ENCODE results near the gene CHRD.
A peak's percentile ranks its signal among the peaks of the same experiment; 100 is the strongest.

Gene CHRD

DNA sequence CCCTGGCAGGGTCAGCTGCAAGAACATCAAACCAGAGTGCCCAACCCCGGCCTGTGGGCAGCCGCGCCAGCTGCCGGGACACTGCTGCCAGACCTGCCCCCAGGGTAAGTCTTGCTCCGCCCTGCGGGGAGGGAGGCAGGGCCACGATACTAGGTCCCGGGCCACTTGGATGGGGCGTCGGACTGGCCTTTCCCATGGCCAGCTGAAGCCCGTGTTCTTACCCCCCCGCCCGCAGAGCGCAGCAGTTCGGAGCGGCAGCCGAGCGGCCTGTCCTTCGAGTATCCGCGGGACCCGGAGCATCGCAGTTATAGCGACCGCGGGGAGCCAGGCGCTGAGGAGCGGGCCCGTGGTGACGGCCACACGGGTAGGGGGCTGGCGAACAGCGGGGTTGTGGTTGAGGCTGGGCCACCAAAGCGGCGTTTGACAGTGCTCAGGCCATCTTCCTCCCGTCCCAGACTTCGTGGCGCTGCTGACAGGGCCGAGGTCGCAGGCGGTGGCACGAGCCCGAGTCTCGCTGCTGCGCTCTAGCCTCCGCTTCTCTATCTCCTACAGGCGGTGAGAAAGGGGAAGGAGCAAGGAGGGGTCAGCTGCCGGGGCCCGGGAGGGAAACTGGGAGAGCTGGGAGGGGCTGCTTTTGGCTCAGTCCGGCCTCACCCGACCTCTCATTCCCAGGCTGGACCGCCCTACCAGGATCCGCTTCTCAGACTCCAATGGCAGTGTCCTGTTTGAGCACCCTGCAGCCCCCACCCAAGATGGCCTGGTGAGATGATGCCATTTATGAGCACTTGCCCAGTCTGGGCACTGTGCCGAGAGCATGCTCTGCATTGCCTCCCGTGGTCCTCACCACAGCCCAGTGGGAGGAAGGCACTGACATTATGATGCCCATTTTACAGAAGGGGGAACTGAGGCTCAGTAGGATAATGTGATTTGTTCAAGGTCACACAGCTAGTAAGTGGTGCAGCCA is 1.7 kb downstream of the CHRD start:
- no peaks in the 10 kb centered on the region for H3K9me3 Mint-ChIP-seq
- H3K36me3 Mint-ChIP-seq, result no peaks in the 10 kb centered on the region
- no peaks in the 10 kb centered on the region for H3K4me1 Mint-ChIP-seq
- peak overlapping the region; percentile 52 for H3K4me3 Mint-ChIP-seq
- ATAC-seq (peak; percentile 6), DNase-seq (ENCODE audit: low spot score in 2 of 2) (peak in 1 of 2 donors; percentile 53)
- no peak overlapping the region for H3K27ac Mint-ChIP-seq

DNA sequence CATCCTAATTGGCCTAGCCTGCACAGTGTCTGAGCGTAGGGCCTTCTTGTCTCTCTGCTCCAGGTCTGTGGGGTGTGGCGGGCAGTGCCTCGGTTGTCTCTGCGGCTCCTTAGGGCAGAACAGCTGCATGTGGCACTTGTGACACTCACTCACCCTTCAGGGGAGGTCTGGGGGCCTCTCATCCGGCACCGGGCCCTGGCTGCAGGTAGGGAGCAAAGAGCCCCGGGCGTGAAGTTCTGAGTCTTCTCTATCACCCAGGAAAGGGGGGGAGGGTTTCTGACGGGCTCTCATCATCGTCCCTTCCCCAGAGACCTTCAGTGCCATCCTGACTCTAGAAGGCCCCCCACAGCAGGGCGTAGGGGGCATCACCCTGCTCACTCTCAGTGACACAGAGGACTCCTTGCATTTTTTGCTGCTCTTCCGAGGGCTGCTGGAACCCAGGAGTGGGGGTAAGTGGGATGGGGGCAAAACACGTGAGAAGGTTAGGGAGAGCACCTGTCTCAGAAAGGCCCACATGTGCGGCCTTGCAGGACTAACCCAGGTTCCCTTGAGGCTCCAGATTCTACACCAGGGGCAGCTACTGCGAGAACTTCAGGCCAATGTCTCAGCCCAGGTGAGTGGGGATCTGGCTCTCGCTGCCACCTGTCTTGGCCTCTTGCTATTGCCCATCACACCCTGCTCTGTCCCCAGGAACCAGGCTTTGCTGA is 2.6 kb downstream of the CHRD start:
- Mint-ChIP-seq H3K36me3 (no peaks in the 10 kb centered on the region), H3K27ac (no peak overlapping the region), H3K4me1 (no peaks in the 10 kb centered on the region), H3K4me3 (no peak overlapping the region), H3K9me3 (no peaks in the 10 kb centered on the region)
- no peak for ATAC-seq
- DNase-seq (ENCODE audit: low spot score in 2 of 2), result no peak

DNA sequence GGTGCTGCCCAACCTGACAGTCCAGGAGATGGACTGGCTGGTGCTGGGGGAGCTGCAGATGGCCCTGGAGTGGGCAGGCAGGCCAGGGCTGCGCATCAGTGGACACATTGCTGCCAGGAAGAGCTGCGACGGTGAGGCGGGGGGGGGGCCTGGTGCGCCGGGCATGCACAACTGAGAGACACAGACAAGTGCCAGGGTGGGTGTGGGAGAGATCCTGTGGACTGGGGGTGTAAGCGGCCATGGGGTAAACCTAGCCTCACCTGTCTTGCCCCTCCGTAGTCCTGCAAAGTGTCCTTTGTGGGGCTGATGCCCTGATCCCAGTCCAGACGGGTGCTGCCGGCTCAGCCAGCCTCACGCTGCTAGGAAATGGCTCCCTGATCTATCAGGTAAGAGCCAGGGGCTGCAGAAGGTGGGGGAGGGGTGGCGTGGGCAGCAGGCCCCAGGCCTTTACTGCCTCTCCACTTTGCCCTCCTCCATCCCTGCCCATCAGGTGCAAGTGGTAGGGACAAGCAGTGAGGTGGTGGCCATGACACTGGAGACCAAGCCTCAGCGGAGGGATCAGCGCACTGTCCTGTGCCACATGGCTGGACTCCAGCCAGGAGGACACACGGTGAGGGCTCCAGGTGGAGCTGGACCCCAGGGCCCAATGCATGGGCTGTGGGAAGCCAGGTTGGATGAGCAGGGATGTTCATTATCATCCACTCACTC is 3.3 kb downstream of the CHRD start:
- no peaks in the 10 kb centered on the region for H3K36me3 Mint-ChIP-seq
- no peak for DNase-seq (ENCODE audit: low spot score in 2 of 2)
- no peaks in the 10 kb centered on the region for H3K9me3 Mint-ChIP-seq
- ATAC-seq, result no peak
- H3K27ac Mint-ChIP-seq, result no peak overlapping the region
- no peak overlapping the region for H3K4me3 Mint-ChIP-seq
- no peaks in the 10 kb centered on the region for H3K4me1 Mint-ChIP-seq

DNA sequence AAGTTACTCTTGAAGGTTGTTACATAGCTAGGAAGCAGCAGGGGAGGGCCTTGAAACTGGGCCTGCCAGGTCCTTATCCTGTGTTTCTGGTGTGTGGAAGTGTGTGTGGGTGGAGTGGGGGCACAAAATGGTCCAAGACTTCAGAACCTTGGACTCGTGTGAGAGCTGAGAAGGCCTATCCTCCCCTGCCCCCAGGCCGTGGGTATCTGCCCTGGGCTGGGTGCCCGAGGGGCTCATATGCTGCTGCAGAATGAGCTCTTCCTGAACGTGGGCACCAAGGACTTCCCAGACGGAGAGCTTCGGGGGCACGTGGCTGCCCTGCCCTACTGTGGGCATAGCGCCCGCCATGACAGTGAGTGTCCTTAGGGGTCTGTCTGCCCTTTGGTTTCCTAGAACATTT is 4.5 kb downstream of the CHRD start:
- H3K36me3 Mint-ChIP-seq, result no peaks in the 10 kb centered on the region
- no peak for ATAC-seq
- H3K9me3 Mint-ChIP-seq, result no peaks in the 10 kb centered on the region
- no peak for DNase-seq (ENCODE audit: low spot score in 2 of 2)
- no peaks in the 10 kb centered on the region for H3K4me1 Mint-ChIP-seq
- no peak overlapping the region for H3K4me3 Mint-ChIP-seq
- H3K27ac Mint-ChIP-seq, result no peak overlapping the region

DNA sequence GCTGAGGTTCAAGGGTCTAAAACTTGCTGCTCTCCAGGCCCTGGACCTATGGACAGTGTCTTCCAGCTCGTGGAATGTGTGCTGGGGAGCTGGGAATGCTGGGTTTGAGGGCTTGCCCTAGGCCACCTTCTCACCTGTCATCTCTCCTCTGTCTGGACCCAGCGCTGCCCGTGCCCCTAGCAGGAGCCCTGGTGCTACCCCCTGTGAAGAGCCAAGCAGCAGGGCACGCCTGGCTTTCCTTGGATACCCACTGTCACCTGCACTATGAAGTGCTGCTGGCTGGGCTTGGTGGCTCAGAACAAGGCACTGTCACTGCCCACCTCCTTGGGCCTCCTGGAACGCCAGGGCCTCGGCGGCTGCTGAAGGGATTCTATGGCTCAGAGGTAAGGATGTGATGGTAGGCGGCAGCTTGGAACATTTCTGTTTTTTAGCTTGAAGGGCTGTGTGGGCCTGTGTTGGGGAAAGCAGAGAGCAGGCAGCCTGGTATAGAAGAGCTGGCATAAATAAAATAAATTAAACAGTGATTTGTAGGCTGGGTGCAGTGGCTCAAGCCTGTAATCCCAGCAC is 5.1 kb downstream of the CHRD start:
- no peaks in the 10 kb centered on the region for H3K9me3 Mint-ChIP-seq

DNA sequence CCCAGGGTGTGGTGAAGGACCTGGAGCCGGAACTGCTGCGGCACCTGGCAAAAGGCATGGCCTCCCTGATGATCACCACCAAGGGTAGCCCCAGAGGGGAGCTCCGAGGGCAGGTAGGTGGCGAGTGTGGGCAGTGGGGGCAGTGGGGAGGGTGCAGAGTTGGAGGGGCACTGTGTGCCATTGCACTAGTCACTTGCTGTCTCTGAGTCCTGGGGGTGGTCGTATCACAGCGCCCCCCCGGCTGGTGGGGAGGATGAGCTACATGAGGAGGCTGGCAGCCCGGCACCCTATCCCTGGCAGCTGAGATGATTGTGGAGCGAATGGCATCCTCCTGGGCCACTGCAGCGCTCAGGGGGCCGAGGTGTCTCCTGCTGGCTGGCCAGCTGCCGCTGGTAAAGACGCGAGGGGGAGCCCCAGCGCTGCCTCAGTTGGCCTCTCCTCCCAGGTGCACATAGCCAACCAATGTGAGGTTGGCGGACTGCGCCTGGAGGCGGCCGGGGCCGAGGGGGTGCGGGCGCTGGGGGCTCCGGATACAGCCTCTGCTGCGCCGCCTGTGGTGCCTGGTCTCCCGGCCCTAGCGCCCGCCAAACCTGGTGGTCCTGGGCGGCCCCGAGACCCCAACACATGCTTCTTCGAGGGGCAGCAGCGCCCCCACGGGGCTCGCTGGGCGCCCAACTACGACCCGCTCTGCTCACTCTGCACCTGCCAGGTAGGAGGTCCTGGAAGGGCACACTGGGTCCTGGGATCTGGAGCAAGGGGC is 6.4 kb downstream of the CHRD start:
- Mint-ChIP-seq H3K27ac (no peak overlapping the region), H3K4me3 (no peak overlapping the region), H3K9me3 (no peaks in the 10 kb centered on the region), H3K4me1 (no peaks in the 10 kb centered on the region), H3K36me3 (no peaks in the 10 kb centered on the region)
- DNase-seq (ENCODE audit: low spot score in 2 of 2), result no peak
- ATAC-seq, result no peak

More for the DNA sequence above, 5.1 kb downstream of the CHRD start:
- ATAC-seq (no peak), DNase-seq (ENCODE audit: low spot score in 2 of 2) (no peak)
- no peaks in the 10 kb centered on the region for H3K36me3 Mint-ChIP-seq
- no peak overlapping the region for H3K27ac Mint-ChIP-seq
- no peaks in the 10 kb centered on the region for H3K4me1 Mint-ChIP-seq
- no peak overlapping the region for H3K4me3 Mint-ChIP-seq

DNA sequence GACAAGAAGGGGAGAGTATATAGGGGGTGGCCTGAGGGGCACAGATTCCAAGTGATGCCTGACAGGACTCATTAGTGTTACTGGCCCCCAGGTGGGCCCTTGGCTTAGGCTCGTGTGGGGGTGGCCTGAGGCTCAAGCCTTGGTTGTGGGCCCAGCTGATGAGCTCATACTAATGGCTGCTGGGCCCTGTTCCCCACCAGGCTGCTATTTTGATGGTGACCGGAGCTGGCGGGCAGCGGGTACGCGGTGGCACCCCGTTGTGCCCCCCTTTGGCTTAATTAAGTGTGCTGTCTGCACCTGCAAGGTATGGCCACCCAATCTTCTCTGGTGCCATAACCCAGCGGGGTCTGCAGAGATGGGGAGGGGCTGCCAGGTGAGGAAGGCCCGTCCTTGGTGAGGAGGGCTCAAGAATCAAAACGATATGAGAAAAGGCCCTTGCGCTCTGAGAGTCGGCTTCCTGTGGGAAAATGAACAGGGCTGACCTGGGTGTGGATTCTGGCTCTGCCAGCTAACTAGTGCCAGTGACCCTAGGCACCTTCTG is 7.4 kb downstream of the CHRD start:
- Mint-ChIP-seq H3K27ac (no peak overlapping the region), H3K4me3 (no peak overlapping the region), H3K36me3 (no peaks in the 10 kb centered on the region), H3K4me1 (no peaks in the 10 kb centered on the region), H3K9me3 (no peaks in the 10 kb centered on the region)
- DNase-seq (ENCODE audit: low spot score in 2 of 2) (no peak), ATAC-seq (no peak)

DNA sequence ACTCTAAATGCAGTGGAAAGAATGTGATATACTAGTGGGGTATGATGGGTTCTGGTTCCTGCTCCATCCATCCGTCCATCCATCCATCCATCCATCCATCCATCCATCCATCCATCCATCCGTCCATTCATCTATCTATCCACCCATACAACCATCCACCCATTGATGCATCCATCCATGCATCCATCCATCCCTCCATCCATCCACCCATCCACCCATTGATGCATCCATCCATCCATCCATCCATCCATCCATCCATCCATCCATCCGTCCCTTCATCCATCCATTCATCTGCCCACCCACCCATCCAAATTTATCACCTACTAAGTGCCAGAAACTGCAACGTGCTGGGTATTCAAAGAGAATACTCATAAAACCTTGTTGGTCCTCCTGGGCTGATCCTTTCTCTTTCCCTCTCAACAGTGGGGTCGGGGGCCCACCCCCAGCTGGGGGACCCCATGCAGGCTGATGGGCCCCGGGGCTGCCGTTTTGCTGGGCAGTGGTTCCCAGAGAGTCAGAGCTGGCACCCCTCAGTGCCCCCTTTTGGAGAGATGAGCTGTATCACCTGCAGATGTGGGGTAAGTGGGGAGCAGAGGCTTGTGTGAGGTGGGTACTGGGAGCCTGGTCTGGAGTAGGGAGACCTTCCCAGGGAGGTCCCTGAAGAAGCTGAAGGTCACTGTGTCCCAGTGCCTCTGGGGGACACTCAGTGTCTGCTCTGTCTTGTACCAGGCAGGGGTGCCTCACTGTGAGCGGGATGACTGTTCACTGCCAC is 8.5 kb downstream of the CHRD start:
- no peak for DNase-seq (ENCODE audit: low spot score in 2 of 2)
- Mint-ChIP-seq H3K4me1 (no peaks in the 10 kb centered on the region), H3K4me3 (no peak overlapping the region), H3K27ac (no peak overlapping the region), H3K9me3 (no peaks in the 10 kb centered on the region), H3K36me3 (no peaks in the 10 kb centered on the region)
- no peak for ATAC-seq

DNA sequence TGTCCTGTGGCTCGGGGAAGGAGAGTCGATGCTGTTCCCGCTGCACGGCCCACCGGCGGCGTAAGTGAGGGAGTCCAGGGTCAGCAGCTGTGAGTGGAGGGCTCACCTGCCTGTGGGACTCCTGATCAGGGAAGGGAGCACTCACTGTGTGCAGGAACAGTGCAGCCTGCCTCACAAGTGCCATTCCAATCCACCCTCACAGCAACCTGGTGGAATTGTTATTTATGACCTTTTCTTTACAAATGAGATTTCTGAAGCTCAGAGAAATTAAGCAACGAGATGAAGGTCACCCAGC is 9.0 kb downstream of the CHRD start:
- H3K4me3 Mint-ChIP-seq, result no peak overlapping the region
- H3K4me1 Mint-ChIP-seq, result no peaks in the 10 kb centered on the region
- ATAC-seq (no peak), DNase-seq (ENCODE audit: low spot score in 2 of 2) (no peak)
- H3K9me3 Mint-ChIP-seq, result no peaks in the 10 kb centered on the region
- H3K27ac Mint-ChIP-seq, result no peak overlapping the region
- H3K36me3 Mint-ChIP-seq, result no peaks in the 10 kb centered on the region

DNA sequence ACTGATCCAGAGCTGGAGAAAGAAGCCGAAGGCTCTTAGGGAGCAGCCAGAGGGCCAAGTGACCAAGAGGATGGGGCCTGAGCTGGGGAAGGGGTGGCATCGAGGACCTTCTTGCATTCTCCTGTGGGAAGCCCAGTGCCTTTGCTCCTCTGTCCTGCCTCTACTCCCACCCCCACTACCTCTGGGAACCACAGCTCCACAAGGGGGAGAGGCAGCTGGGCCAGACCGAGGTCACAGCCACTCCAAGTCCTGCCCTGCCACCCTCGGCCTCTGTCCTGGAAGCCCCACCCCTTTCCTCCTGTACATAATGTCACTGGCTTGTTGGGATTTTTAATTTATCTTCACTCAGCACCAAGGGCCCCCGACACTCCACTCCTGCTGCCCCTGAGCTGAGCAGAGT is 9.5 kb downstream of the CHRD start:
- Mint-ChIP-seq H3K4me3 (no peak overlapping the region), H3K4me1 (no peaks in the 10 kb centered on the region), H3K27ac (no peak overlapping the region), H3K9me3 (no peaks in the 10 kb centered on the region), H3K36me3 (no peaks in the 10 kb centered on the region)
- ATAC-seq, result no peak
- no peak for DNase-seq (ENCODE audit: low spot score in 2 of 2)

DNA sequence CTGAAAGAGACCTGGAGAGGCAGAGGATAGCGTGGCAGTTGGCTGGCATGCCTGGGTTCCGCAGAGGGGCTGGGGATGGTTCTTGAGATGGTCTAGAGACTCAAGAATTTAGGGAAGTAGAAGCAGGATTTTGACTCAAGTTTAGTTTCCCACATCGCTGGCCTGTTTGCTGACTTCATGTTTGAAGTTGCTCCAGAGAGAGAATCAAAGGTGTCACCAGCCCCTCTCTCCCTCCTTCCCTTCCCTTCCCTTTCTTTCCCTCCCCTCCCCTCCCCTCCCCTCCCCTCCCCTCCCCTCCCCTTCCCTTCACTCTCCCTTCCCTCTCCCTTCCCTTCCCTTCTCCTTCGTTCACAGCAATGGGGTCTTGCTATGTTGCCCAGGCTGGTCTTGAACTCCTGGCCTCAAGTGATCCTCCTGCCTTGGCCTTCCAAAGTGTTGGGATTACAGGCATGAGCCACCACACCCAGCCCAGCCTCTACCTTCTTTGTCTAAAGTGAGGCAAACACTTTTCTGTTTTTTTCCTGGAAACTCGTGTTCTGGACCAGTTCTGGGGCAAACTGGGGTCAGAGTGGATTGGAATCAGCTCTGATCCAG is 10.2 kb downstream of the CHRD start:
- ATAC-seq, result no peak
- Mint-ChIP-seq H3K27ac (no peak overlapping the region), H3K4me1 (no peaks in the 10 kb centered on the region), H3K36me3 (no peaks in the 10 kb centered on the region), H3K4me3 (no peak overlapping the region), H3K9me3 (no peaks in the 10 kb centered on the region)
- DNase-seq (ENCODE audit: low spot score in 2 of 2), result no peak

DNA sequence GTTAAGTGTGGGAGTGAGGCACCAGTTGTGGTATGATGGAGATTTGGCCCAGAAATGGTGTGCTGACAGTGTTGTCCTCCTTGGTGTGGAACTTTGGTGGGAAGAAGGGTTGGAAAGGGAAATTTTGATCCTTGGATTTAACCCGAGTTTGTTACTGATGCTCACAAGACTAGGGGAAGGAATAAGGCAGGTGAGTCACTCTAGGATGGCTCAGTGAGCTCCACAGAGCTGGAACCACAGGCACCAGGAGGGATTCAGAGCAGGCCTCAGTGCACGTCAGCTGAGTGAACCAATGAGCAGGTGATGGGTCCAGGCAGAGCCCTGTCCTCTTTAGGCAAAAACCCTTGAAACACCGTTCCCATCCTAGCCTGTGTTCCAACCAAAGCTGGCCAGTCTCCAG is 11.4 kb downstream of the CHRD start:
- Mint-ChIP-seq H3K9me3 (no peaks in the 10 kb centered on the region), H3K4me1 (no peaks in the 10 kb centered on the region), H3K36me3 (no peaks in the 10 kb centered on the region), H3K4me3 (no peak overlapping the region), H3K27ac (no peak overlapping the region)
- no peak for ATAC-seq
- no peak for DNase-seq (ENCODE audit: low spot score in 2 of 2)

DNA sequence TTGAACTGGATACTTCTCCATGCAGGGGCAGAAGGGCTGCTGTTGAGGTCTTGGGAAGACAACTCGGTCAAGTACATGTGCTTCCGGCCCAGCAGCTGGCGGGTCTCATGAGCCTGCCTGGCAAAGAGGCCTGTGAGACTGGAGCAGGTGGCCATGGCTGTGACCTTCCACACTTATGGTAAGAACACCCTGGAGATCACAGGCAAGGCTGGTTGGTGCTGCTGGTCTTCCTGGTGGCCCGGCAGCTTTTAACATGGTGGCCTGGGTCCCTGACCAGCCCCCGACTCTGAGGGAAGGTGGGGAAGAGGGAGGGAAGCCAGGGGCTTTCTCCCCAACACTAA is 15.4 kb downstream of the CHRD start:
- DNase-seq (ENCODE audit: low spot score in 2 of 2), result no peak
- Mint-ChIP-seq H3K9me3 (no peaks in the 10 kb centered on the region), H3K4me3 (no peak overlapping the region), H3K4me1 (no peaks in the 10 kb centered on the region), H3K36me3 (no peaks in the 10 kb centered on the region), H3K27ac (no peak overlapping the region)
- ATAC-seq, result no peak

DNA sequence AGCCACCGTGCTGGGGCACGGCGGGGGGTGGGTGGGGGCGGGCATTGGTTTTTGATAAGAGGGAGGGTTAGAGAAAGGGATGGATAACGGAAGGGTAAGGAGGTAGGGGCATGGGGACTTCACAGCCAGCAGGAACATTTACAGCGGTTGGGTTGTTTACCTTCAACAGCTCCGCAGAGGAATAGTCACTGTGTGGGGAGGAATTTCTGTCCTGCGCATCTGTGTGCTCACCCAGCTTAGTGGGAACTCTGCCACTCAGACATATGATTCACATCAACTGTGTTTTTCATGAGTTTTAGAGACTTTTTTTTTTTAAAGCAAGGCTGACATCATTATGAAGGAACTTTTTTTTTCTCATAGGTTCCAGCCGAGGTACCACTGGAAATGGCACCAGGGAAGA is 19.6 kb downstream of the CHRD start:
- no peaks in the 10 kb centered on the region for H3K4me1 Mint-ChIP-seq
- no peak for ATAC-seq
- H3K36me3 Mint-ChIP-seq, result no peaks in the 10 kb centered on the region
- no peak overlapping the region for H3K4me3 Mint-ChIP-seq
- no peaks in the 10 kb centered on the region for H3K9me3 Mint-ChIP-seq
- H3K27ac Mint-ChIP-seq, result no peak overlapping the region
- DNase-seq (ENCODE audit: low spot score in 2 of 2), result no peak
